Stimulated activated CD8-positive, alpha-beta memory T cell treated with anti-CD3 and anti-CD28 coated beads, Interleukin-12 subunit alpha, Interleukin-12 subunit beta, amount 100 ng/mL, for 1 hour (primary cell): Measurements from ENCODE around the gene TOLLIP.
"Not testable (repeated sequence)": the region's sequence is repeated elsewhere in the genome, so short reads cannot be mapped to it uniquely, and the experiment has no call there.

Source experiments
- DNase-seq: peaks from one replicate; pipeline ENCODE4 v3.0.0-alpha.2; 2020; ENCODE audit warnings: low read depth

TOLLIP gene

GRCh38 chr11:1281326-1281973 lies 28.0 kb downstream of the TOLLIP start:
- DNase-seq = no peak

GRCh38 chr11:1280116-1281035 lies 29.1 kb downstream of the TOLLIP start:
- no peak for DNase-seq

GRCh38 chr11:1279674-1280055 lies 29.8 kb downstream of the TOLLIP start:
- DNase-seq = no peak

- no peak for DNase-seq
Measured at GRCh38 chr11:1278766-1279673, 30.4 kb downstream of the TOLLIP start.

- DNase-seq = no peak
Measured at GRCh38 chr11:1277936-1278512, 31.4 kb downstream of the TOLLIP start.

GRCh38 chr11:1276866-1277615 lies 32.4 kb downstream of the TOLLIP start:
- no peak for DNase-seq

GRCh38 chr11:1276041-1276790 lies 33.2 kb downstream of the TOLLIP start:
- no peak for DNase-seq

GRCh38 chr11:1275021-1275420 lies 34.4 kb downstream of the TOLLIP start:
- DNase-seq = no peak

GRCh38 chr11:1274501-1274900 lies 34.9 kb downstream of the TOLLIP start:
- DNase-seq = no peak

GRCh38 chr11:1272531-1272930 lies 36.9 kb downstream of the TOLLIP start:
- no peak for DNase-seq

- DNase-seq = no peak
Measured at GRCh38 chr11:1271927-1272326, 37.5 kb downstream of the TOLLIP start.

- DNase-seq = no peak
Measured at GRCh38 chr11:1271406-1271805, 38.0 kb downstream of the TOLLIP start.

- no peak for DNase-seq
Measured at GRCh38 chr11:1271002-1271401, 38.4 kb downstream of the TOLLIP start.

GRCh38 chr11:1270476-1270875 lies 39.0 kb downstream of the TOLLIP start:
- DNase-seq = no peak

- DNase-seq = no peak
Measured at GRCh38 chr11:1269957-1270356, 39.5 kb downstream of the TOLLIP start.

- DNase-seq = no peak
Measured at GRCh38 chr11:1267441-1268100, 41.9 kb downstream of the TOLLIP start.

GRCh38 chr11:1266976-1267375 lies 42.5 kb downstream of the TOLLIP start:
- DNase-seq = not testable (repeated sequence)

GRCh38 chr11:1265480-1265879 lies 44.0 kb downstream of the TOLLIP start:
- not testable (repeated sequence) for DNase-seq

- not testable (repeated sequence) for DNase-seq
Measured at GRCh38 chr11:1264444-1264843, 45.0 kb downstream of the TOLLIP start.

GRCh38 chr11:1263010-1263409 lies 46.4 kb downstream of the TOLLIP start:
- DNase-seq = no peak
